GM23338 (cell line): Measurements from ENCODE around the gene AGAP1. TPM values are rescaled to one million over a fixed set of nuclear protein-coding genes. Genes with fewer than 3 reads are reported as not detected.

Source experiments
- ATAC-seq: fragments of 200-7000 bp; cut with Tn5 transposase; 3 replicates; pipeline ENCODE4 v1.9.1; 2020
- DNase-seq: peaks from one replicate; pipeline ENCODE4 v3.0.0-alpha.2; 2015; ENCODE audit warnings: low spot score
- H2AFZ ChIP-seq: fragments of 200-600 bp; sonication (generic); 2 replicates; pipeline ENCODE4 v1.8.0; 2016; ENCODE audit warnings: antibody characterized with exemption, mild to moderate bottlenecking, moderate library complexity
- H3F3A ChIP-seq: fragments of 200-600 bp; sonication (generic); replicated peaks from 2 replicates; pipeline ENCODE4 v1.8.0; 2017; ENCODE audit warnings: antibody characterized with exemption, mixed run types, low read depth
- H3K27ac ChIP-seq: fragments of 200-600 bp; sonication (generic); 2 replicates; pipeline ENCODE4 v1.6.1; 2016; ENCODE audit warnings: low read depth
- H3K27me3 ChIP-seq: fragments of 200-600 bp; sonication (generic); 2 replicates; pipeline ENCODE4 v1.8.0; 2016; ENCODE audit warnings: mild to moderate bottlenecking, mixed run types, moderate library complexity; ENCODE audit not compliant: insufficient read depth
- H3K36me3 ChIP-seq: fragments of 200-600 bp; sonication (generic); 2 replicates; pipeline ENCODE4 v1.8.0; 2016; ENCODE audit warnings: mild to moderate bottlenecking; ENCODE audit not compliant: insufficient read depth
- H3K4me1 ChIP-seq: fragments of 200-600 bp; sonication (generic); 2 replicates; pipeline ENCODE4 v1.8.0; 2016; ENCODE audit warnings: mild to moderate bottlenecking, moderate library complexity; ENCODE audit not compliant: insufficient read depth
- H3K4me2 ChIP-seq: fragments of 200-600 bp; sonication (generic); 2 replicates; pipeline ENCODE4 v1.7.1; 2017; ENCODE audit warnings: mixed run types
- H3K4me3 ChIP-seq: fragments of 200-600 bp; sonication (generic); 2 replicates; pipeline ENCODE4 v1.6.1; 2016; ENCODE audit warnings: mixed run types
- H3K79me2 ChIP-seq: fragments of 200-600 bp; sonication (generic); replicated peaks from 2 replicates; pipeline ENCODE4 v1.8.0; 2017; ENCODE audit warnings: mild to moderate bottlenecking; ENCODE audit not compliant: insufficient read depth
- H3K9me2 ChIP-seq: fragments of 200-600 bp; sonication (generic); 2 replicates; pipeline ENCODE4 v1.8.0; 2017; ENCODE audit not compliant: insufficient read depth
- H4K20me1 ChIP-seq: fragments of 200-600 bp; sonication (generic); replicated peaks from 2 replicates; pipeline ENCODE4 v1.8.0; 2017; ENCODE audit warnings: mild to moderate bottlenecking; ENCODE audit not compliant: insufficient read depth
- H3K27ac Mint-ChIP-seq: 2 replicates; pipeline ENCODE4 v1.8.0; 2020; ENCODE audit warnings: inconsistent platforms, mild to moderate bottlenecking, moderate library complexity, mixed read lengths
- H3K27me3 Mint-ChIP-seq: 3 replicates; pipeline ENCODE4 v1.8.0; 2022; ENCODE audit warnings: low read depth, mild to moderate bottlenecking, moderate library complexity, mixed read lengths, inconsistent platforms; ENCODE audit not compliant: insufficient read depth, poor library complexity
- H3K36me3 Mint-ChIP-seq: 3 replicates; pipeline ENCODE4 v1.8.0; 2021; ENCODE audit warnings: low read depth, mild to moderate bottlenecking, inconsistent platforms, moderate library complexity, mixed read lengths
- H3K4me1 Mint-ChIP-seq: 3 replicates; pipeline ENCODE4 v1.8.0; 2020; ENCODE audit warnings: mild to moderate bottlenecking, inconsistent platforms, mixed read lengths
- H3K4me3 Mint-ChIP-seq: 3 replicates; pipeline ENCODE4 v1.8.0; 2021; ENCODE audit warnings: moderate library complexity, mild to moderate bottlenecking, inconsistent platforms, mixed read lengths
- H3K9me3 Mint-ChIP-seq: 3 replicates; pipeline ENCODE4 v1.8.0; 2020; ENCODE audit warnings: moderate library complexity, mild to moderate bottlenecking, inconsistent platforms, mixed read lengths
- CREB1 ChIP-seq: fragments of 250-450 bp; sonication (Bioruptor Pico); IDR thresholded peaks from 2 replicates; pipeline ENCODE4 v1.5.0; 2020; ENCODE audit warnings: low read depth, mild to moderate bottlenecking, moderate library complexity
- EZH2 ChIP-seq: fragments of 200-600 bp; sonication (generic); IDR thresholded peaks from one replicate; pipeline ENCODE4 v1.8.0; 2017; ENCODE audit warnings: antibody characterized with exemption, mild to moderate bottlenecking, low read depth; ENCODE audit not compliant: unreplicated experiment
- EZH2phosphoT487 ChIP-seq: fragments of 200-600 bp; sonication (generic); IDR thresholded peaks from one replicate; pipeline ENCODE4 v1.8.1; 2018; ENCODE audit warnings: antibody characterized with exemption; ENCODE audit not compliant: unreplicated experiment
- ZNF114 ChIP-seq: fragments of 250-450 bp; sonication (Bioruptor Pico); IDR thresholded peaks from 2 replicates; pipeline ENCODE4 v1.5.0; 2020; ENCODE audit warnings: mild to moderate bottlenecking, moderate library complexity
- polyA plus RNA-seq: library from polyadenylated mRNA; unstranded; fragments of >200 nt; fragmentation: Nextera tagmentation; extraction: Ambion mirVana; gene quantifications from 2 replicates; pipeline ENCODE4 v1.2.1, GENCODE V29; 2016
- total RNA-seq: library from RNA; depleted of rRNA; stranded (reverse); fragments of >200 nt; shearing (Covaris generic); gene quantifications from 2 replicates; pipeline ENCODE4 v1.2.3, GENCODE V29; 2014
- TF ChIP-seq, protein P1 (sequence below): IDR thresholded peaks from one replicate; pipeline ENCODE4 v1.6.1; 2018; ENCODE audit warnings: antibody characterized with exemption; ENCODE audit not compliant: unreplicated experiment
- TF ChIP-seq, protein P2 (sequence below): fragments of 250-450 bp; sonication (Bioruptor Pico); IDR thresholded peaks from 2 replicates; pipeline ENCODE4 v1.5.0; 2020; ENCODE audit warnings: mild to moderate bottlenecking, moderate library complexity
- TF ChIP-seq, protein P3 (sequence below), 2 experiments: fragments of 200-600 bp in 1 of 2; sonication (generic) in 1 of 2; conservative IDR thresholded peaks; 2 replicates each; pipeline versions ENCODE4 v1.5.1 to v1.6.1; 2016 to 2017; ENCODE audit warnings: antibody characterized with exemption in 2 of 2, low read depth in 2 of 2, mild to moderate bottlenecking in 2 of 2, moderate library complexity in 1 of 2

The AGAP1 gene
- total and polyA plus RNA-seq, 2 experiments from 2014 or later = 13.3 to 27.9 TPM

DNA sequence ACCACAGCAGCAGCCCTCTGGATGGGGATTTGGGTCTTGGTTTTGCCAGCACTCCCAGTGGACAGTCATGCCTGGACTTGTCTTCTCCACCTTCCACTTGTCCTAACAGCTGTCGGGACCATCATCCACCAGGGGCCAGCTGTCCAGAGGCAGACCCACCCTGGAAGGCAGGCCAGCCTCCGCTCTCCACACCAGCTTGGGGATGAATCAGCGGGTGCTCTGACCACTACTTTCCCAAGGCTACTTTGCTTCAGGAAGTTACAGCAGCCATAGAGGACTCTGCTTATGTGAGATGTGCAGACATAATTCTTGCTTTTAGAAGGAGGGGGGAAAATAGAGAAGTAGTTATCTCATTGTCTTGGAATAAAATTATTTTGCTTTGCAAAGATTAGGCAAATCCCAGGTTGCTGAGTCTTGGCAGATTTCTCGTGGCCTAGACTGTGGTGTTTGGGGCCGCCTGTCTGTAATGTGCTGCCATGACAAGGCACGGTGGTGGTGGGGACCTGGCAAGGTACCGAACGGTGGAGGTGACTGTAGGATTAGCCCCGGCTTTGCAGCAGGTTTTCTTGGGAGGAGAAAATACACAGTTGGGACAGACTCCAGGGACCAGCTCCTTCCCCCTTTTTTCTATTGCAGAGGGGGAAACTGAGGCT is 148.7 kb downstream of the AGAP1 start:
- ATAC-seq (peak; percentile 28), DNase-seq (peak; percentile 34)
- Mint-ChIP-seq H3K4me3 (no peak overlapping the region; the same call in 2 of the 3 replicates), H3K4me1 (peaks cover 66% of the 10 kb centered on the region), H3K36me3 (no peaks in the 10 kb centered on the region), H3K27me3 (peaks cover 15% of the 10 kb centered on the region), H3K9me3 (no peaks in the 10 kb centered on the region), H3K27ac (peak overlapping the region; percentile 89)
- H3K4me1 ChIP-seq = peaks cover 48% of the 10 kb centered on the region
- no peak overlapping the region for H2AFZ ChIP-seq
- peak overlapping the region; percentile 69; the same call in 1 of the 2 replicates for H3K4me2 ChIP-seq
- peaks cover 72% of the 10 kb centered on the region for H3K79me2 ChIP-seq
- H3K4me3 ChIP-seq = no peak overlapping the region
- H3K36me3 ChIP-seq = no peaks in the 10 kb centered on the region
- peaks cover 4% of the 10 kb centered on the region; the same call in 1 of the 2 replicates for H3K9me2 ChIP-seq
- H3K27ac ChIP-seq = no peak overlapping the region
- TF ChIP-seq EZH2 (no peak), CREB1 (CRISPR knock-in tag) (no peak), EZH2phosphoT487 (no peak), ZNF114 (CRISPR knock-in tag) (no peak)
- TF ChIP-seq, protein P1, sequence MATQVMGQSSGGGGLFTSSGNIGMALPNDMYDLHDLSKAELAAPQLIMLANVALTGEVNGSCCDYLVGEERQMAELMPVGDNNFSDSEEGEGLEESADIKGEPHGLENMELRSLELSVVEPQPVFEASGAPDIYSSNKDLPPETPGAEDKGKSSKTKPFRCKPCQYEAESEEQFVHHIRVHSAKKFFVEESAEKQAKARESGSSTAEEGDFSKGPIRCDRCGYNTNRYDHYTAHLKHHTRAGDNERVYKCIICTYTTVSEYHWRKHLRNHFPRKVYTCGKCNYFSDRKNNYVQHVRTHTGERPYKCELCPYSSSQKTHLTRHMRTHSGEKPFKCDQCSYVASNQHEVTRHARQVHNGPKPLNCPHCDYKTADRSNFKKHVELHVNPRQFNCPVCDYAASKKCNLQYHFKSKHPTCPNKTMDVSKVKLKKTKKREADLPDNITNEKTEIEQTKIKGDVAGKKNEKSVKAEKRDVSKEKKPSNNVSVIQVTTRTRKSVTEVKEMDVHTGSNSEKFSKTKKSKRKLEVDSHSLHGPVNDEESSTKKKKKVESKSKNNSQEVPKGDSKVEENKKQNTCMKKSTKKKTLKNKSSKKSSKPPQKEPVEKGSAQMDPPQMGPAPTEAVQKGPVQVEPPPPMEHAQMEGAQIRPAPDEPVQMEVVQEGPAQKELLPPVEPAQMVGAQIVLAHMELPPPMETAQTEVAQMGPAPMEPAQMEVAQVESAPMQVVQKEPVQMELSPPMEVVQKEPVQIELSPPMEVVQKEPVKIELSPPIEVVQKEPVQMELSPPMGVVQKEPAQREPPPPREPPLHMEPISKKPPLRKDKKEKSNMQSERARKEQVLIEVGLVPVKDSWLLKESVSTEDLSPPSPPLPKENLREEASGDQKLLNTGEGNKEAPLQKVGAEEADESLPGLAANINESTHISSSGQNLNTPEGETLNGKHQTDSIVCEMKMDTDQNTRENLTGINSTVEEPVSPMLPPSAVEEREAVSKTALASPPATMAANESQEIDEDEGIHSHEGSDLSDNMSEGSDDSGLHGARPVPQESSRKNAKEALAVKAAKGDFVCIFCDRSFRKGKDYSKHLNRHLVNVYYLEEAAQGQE = no peak
- TF ChIP-seq, protein P2, sequence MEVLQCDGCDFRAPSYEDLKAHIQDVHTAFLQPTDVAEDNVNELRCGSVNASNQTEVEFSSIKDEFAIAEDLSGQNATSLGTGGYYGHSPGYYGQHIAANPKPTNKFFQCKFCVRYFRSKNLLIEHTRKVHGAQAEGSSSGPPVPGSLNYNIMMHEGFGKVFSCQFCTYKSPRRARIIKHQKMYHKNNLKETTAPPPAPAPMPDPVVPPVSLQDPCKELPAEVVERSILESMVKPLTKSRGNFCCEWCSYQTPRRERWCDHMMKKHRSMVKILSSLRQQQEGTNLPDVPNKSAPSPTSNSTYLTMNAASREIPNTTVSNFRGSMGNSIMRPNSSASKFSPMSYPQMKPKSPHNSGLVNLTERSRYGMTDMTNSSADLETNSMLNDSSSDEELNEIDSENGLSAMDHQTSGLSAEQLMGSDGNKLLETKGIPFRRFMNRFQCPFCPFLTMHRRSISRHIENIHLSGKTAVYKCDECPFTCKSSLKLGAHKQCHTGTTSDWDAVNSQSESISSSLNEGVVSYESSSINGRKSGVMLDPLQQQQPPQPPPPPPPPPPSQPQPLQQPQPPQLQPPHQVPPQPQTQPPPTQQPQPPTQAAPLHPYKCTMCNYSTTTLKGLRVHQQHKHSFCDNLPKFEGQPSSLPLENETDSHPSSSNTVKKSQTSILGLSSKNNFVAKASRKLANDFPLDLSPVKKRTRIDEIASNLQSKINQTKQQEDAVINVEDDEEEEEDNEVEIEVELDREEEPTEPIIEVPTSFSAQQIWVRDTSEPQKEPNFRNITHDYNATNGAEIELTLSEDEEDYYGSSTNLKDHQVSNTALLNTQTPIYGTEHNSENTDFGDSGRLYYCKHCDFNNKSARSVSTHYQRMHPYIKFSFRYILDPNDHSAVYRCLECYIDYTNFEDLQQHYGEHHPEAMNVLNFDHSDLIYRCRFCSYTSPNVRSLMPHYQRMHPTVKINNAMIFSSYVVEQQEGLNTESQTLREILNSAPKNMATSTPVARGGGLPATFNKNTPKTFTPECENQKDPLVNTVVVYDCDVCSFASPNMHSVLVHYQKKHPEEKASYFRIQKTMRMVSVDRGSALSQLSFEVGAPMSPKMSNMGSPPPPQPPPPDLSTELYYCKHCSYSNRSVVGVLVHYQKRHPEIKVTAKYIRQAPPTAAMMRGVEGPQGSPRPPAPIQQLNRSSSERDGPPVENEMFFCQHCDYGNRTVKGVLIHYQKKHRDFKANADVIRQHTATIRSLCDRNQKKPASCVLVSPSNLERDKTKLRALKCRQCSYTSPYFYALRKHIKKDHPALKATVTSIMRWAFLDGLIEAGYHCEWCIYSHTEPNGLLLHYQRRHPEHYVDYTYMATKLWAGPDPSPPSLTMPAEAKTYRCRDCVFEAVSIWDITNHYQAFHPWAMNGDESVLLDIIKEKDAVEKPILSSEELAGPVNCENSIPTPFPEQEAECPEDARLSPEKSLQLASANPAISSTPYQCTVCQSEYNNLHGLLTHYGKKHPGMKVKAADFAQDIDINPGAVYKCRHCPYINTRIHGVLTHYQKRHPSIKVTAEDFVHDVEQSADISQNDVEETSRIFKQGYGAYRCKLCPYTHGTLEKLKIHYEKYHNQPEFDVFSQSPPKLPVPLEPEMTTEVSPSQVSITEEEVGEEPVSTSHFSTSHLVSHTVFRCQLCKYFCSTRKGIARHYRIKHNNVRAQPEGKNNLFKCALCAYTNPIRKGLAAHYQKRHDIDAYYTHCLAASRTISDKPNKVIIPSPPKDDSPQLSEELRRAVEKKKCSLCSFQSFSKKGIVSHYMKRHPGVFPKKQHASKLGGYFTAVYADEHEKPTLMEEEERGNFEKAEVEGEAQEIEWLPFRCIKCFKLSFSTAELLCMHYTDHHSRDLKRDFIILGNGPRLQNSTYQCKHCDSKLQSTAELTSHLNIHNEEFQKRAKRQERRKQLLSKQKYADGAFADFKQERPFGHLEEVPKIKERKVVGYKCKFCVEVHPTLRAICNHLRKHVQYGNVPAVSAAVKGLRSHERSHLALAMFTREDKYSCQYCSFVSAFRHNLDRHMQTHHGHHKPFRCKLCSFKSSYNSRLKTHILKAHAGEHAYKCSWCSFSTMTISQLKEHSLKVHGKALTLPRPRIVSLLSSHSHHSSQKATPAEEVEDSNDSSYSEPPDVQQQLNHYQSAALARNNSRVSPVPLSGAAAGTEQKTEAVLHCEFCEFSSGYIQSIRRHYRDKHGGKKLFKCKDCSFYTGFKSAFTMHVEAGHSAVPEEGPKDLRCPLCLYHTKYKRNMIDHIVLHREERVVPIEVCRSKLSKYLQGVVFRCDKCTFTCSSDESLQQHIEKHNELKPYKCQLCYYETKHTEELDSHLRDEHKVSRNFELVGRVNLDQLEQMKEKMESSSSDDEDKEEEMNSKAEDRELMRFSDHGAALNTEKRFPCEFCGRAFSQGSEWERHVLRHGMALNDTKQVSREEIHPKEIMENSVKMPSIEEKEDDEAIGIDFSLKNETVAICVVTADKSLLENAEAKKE (CRISPR knock-in tag) = no peak
- TF ChIP-seq, protein P3, sequence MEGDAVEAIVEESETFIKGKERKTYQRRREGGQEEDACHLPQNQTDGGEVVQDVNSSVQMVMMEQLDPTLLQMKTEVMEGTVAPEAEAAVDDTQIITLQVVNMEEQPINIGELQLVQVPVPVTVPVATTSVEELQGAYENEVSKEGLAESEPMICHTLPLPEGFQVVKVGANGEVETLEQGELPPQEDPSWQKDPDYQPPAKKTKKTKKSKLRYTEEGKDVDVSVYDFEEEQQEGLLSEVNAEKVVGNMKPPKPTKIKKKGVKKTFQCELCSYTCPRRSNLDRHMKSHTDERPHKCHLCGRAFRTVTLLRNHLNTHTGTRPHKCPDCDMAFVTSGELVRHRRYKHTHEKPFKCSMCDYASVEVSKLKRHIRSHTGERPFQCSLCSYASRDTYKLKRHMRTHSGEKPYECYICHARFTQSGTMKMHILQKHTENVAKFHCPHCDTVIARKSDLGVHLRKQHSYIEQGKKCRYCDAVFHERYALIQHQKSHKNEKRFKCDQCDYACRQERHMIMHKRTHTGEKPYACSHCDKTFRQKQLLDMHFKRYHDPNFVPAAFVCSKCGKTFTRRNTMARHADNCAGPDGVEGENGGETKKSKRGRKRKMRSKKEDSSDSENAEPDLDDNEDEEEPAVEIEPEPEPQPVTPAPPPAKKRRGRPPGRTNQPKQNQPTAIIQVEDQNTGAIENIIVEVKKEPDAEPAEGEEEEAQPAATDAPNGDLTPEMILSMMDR (conservative IDR thresholded peaks at IDR 0.05; ENCODE audit: low read depth in 2 of 2) = peak in 1 of 2 experiments; percentile 24; a peak in 1 of 4 replicates
- H3F3A ChIP-seq = no peaks in the 10 kb centered on the region
- peaks cover 7% of the 10 kb centered on the region; the same call in 1 of the 2 replicates for H4K20me1 ChIP-seq
- H3K27me3 ChIP-seq = no peaks in the 10 kb centered on the region
